CD14-positive monocyte (primary cell): ENCODE results near the gene PRRC2B. TPM values are rescaled to one million over a fixed set of nuclear protein-coding genes. Genes with fewer than 3 reads are reported as not detected.
A peak's percentile ranks its signal among the peaks of the same experiment; 100 is the strongest.

Experiments used
- DNase-seq, 3 donors: peaks; one replicate each; pipeline ENCODE4 v3.0.0-alpha.2; 2011 to 2022
- H2AFZ ChIP-seq: 2 replicates; pipeline ENCODE4 v1.6.0; 2012; ENCODE audit warnings: mild to moderate bottlenecking, low read depth, low read length, inconsistent platforms; ENCODE audit not compliant: insufficient read depth, poor library complexity, severe bottlenecking
- H3K27ac ChIP-seq, 2 donors: 1 replicate in 1 of 2; 2 replicates in 1 of 2; pipeline ENCODE4 v1.5.1; 2012 to 2013; ENCODE audit warnings: low read length in 2 of 2, control low read depth in 1 of 2, inconsistent platforms in 1 of 2, low read depth in 1 of 2, mild to moderate bottlenecking in 1 of 2
- H3K27me3 ChIP-seq, 2 donors: one replicate each; pipeline versions ENCODE4 v1.6.0 to v1.6.1; 2011 to 2013; ENCODE audit warnings: low read length in 2 of 2; ENCODE audit not compliant: control insufficient read depth in 2 of 2, insufficient read depth in 2 of 2
- H3K36me3 ChIP-seq, 2 donors: replicated peaks in 1 of 2; 1 replicate in 1 of 2; 2 replicates in 1 of 2; pipeline versions ENCODE4 v1.5.1 to v1.6.1; 2012 to 2013; ENCODE audit warnings: low read length in 2 of 2, control low read depth in 1 of 2, inconsistent platforms in 1 of 2, mild to moderate bottlenecking in 1 of 2; ENCODE audit not compliant: insufficient read depth in 2 of 2, control insufficient read depth in 1 of 2
- H3K4me1 ChIP-seq, 2 donors: 1 replicate in 1 of 2; 2 replicates in 1 of 2; pipeline versions ENCODE4 v1.5.1 to v1.6.1; 2012 to 2013; ENCODE audit warnings: low read length in 2 of 2, control low read depth in 1 of 2, inconsistent platforms in 1 of 2, mild to moderate bottlenecking in 1 of 2, moderate library complexity in 1 of 2; ENCODE audit not compliant: insufficient read depth in 2 of 2, control insufficient read depth in 1 of 2
- H3K4me2 ChIP-seq: replicated peaks from 2 replicates; pipeline ENCODE3; 2012; ENCODE audit warnings: low read length, moderate library complexity, mild to moderate bottlenecking; ENCODE audit not compliant: poor library complexity, severe bottlenecking; ENCODE audit errors: extremely low read depth
- H3K4me3 ChIP-seq, 3 experiments: fragments of 200-600 bp in 1 of 3; sonication (generic) in 1 of 3; replicated peaks in 1 of 3; 1 replicate in 2 of 3; 2 replicates in 1 of 3; pipeline ENCODE4 v1.5.1; 2011 to 2013; ENCODE audit warnings: low read length in 3 of 3, mild to moderate bottlenecking in 3 of 3, control low read depth in 2 of 3, low read depth in 2 of 3, inconsistent platforms in 1 of 3, moderate library complexity in 1 of 3
- H3K79me2 ChIP-seq: 2 replicates; pipeline ENCODE4 v1.6.0; 2012; ENCODE audit warnings: mild to moderate bottlenecking, control low read depth, inconsistent platforms, low read length, moderate library complexity; ENCODE audit not compliant: insufficient read depth
- H3K9ac ChIP-seq: 2 replicates; pipeline ENCODE4 v1.6.0; 2017; ENCODE audit warnings: low read length, mild to moderate bottlenecking; ENCODE audit not compliant: insufficient read depth, poor library complexity, severe bottlenecking
- H3K9me3 ChIP-seq, 2 donors: replicated peaks in 1 of 2; 1 replicate in 1 of 2; 2 replicates in 1 of 2; pipeline versions ENCODE4 v1.5.1 to v1.6.1; 2012 to 2013; ENCODE audit warnings: low read length in 2 of 2, control low read depth in 1 of 2; ENCODE audit not compliant: control insufficient read depth in 1 of 2, insufficient read depth in 1 of 2
- H4K20me1 ChIP-seq: 2 replicates; pipeline ENCODE4 v1.6.0; 2012; ENCODE audit warnings: mild to moderate bottlenecking, low read length, control low read depth, moderate library complexity; ENCODE audit not compliant: insufficient read depth
- H3K27ac Mint-ChIP-seq, 7 donors: one replicate each; pipeline ENCODE4 v1.8.0; 2020; ENCODE audit warnings: mild to moderate bottlenecking in 7 of 7, mixed read lengths in 7 of 7, moderate library complexity in 6 of 7, inconsistent platforms in 2 of 7
- H3K27me3 Mint-ChIP-seq, 3 donors: one replicate each; pipeline ENCODE4 v1.8.0; 2021 to 2022; ENCODE audit warnings: low read depth in 3 of 3, mild to moderate bottlenecking in 3 of 3, mixed read lengths in 3 of 3, moderate library complexity in 3 of 3, inconsistent platforms in 1 of 3
- H3K36me3 Mint-ChIP-seq, 2 donors: one replicate each; pipeline ENCODE4 v1.8.0; 2020; ENCODE audit warnings: mixed read lengths in 2 of 2, inconsistent platforms in 1 of 2, mild to moderate bottlenecking in 1 of 2
- H3K4me1 Mint-ChIP-seq: one replicate; pipeline ENCODE4 v1.8.0; 2020; ENCODE audit warnings: mild to moderate bottlenecking, mixed read lengths
- H3K4me3 Mint-ChIP-seq, 2 donors: one replicate each; pipeline ENCODE4 v1.8.0; 2020; ENCODE audit warnings: mild to moderate bottlenecking in 2 of 2, mixed read lengths in 2 of 2, moderate library complexity in 1 of 2
- H3K9me3 Mint-ChIP-seq, 7 donors: one replicate each; pipeline ENCODE4 v1.8.0; 2020 to 2022; ENCODE audit warnings: mixed read lengths in 7 of 7, mild to moderate bottlenecking in 6 of 7, moderate library complexity in 6 of 7, inconsistent platforms in 2 of 7
- WGBS: methylation state at CpG from one replicate; pipeline ENCODE4 v1.1.5; 2013; ENCODE audit warnings: missing lambda C conversion rate; ENCODE audit not compliant: insufficient coverage; 5-methylcytosine and 5-hydroxymethylcytosine counted together
- intact Hi-C, 2 donors: fragments of 100-400 bp; cut with micrococcal nuclease; formaldehyde crosslinking; loops; one replicate each; pipeline versions ENCODE4 v1.15.0 to v1.15.1; 2023
- polyA plus RNA-seq, 3 donors: library from polyadenylated mRNA; depleted of rRNA in 1 of 3; unstranded in 2 of 3; stranded (reverse) in 1 of 3; fragments of 300-500 nt in 2 of 3; fragments of >200 nt in 1 of 3; fragmentation: Illumina TruSeq in 2 of 3; gene quantifications; 1 replicate in 2 of 3; 2 replicates in 1 of 3; pipeline ENCODE4 v1.2.3, GENCODE V29; 2012 to 2021
- TF ChIP-seq, protein P1 (sequence below): fragments of 200-600 bp; IDR thresholded peaks from one replicate; pipeline ENCODE4 v1.8.0; 2022; ENCODE audit warnings: antibody characterized with exemption, mild to moderate bottlenecking

Gene PRRC2B
- polyA plus RNA-seq, 3 donors: 2.8 to 36.2 (median 8.6) TPM

DNA sequence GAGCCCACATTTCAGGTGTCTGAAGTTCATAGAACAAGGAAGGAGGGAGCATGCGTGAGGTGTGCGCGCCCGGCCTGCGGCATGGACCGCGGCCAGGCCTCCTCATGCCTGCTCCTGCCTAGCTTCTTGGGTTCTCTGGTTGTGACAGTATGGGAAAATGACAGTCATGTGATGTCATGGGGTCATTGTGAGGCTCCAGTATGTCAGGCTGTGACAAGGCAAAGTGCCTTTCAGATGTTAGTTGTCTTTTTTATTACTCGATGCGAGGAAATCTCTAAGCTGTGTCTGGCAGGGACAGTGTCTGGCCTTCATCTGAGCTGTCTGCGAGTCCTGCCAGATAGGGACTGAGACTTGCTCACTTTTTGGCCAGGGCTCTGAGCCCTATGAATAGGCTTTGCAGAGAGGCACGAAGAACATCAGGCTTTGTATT lies 123.9 kb downstream of the PRRC2B start:
- intact Hi-C loops: no loop called here
- Mint-ChIP-seq H3K4me3 (no peak overlapping the region), H3K27me3 (peaks cover 0 to 2% (median 0%) of the 10 kb centered on the region in 3 donors), H3K27ac (peak overlapping the region in 3 of 7 donors; percentile 2 to 76 (median 3)), H3K4me1 (no peaks in the 10 kb centered on the region), H3K9me3 (peaks cover 0 to 11% (median 4%) of the 10 kb centered on the region in 7 donors), H3K36me3 (peaks cover 45 to 72% of the 10 kb centered on the region in 2 donors)
- Histone ChIP-seq H3K27me3 (no peaks in the 10 kb centered on the region), H3K4me1 (no peaks in the 10 kb centered on the region), H4K20me1 (no peaks in the 10 kb centered on the region), H3K9ac (no peak overlapping the region), H3K79me2 (no peaks in the 10 kb centered on the region), H3K9me3 (peaks cover 26 to 30% of the 10 kb centered on the region in 2 donors), H2AFZ (no peak overlapping the region), H3K36me3 (peaks cover 50 to 60% of the 10 kb centered on the region in 2 donors), H3K4me3 (no peak overlapping the region), H3K4me2 (no peak overlapping the region), H3K27ac (no peak overlapping the region)
- TF ChIP-seq, protein P1, sequence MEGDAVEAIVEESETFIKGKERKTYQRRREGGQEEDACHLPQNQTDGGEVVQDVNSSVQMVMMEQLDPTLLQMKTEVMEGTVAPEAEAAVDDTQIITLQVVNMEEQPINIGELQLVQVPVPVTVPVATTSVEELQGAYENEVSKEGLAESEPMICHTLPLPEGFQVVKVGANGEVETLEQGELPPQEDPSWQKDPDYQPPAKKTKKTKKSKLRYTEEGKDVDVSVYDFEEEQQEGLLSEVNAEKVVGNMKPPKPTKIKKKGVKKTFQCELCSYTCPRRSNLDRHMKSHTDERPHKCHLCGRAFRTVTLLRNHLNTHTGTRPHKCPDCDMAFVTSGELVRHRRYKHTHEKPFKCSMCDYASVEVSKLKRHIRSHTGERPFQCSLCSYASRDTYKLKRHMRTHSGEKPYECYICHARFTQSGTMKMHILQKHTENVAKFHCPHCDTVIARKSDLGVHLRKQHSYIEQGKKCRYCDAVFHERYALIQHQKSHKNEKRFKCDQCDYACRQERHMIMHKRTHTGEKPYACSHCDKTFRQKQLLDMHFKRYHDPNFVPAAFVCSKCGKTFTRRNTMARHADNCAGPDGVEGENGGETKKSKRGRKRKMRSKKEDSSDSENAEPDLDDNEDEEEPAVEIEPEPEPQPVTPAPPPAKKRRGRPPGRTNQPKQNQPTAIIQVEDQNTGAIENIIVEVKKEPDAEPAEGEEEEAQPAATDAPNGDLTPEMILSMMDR: no peak
- WGBS: 94% methylated on average over 11 of the region's 11 CpGs
- DNase-seq: no peak

DNA sequence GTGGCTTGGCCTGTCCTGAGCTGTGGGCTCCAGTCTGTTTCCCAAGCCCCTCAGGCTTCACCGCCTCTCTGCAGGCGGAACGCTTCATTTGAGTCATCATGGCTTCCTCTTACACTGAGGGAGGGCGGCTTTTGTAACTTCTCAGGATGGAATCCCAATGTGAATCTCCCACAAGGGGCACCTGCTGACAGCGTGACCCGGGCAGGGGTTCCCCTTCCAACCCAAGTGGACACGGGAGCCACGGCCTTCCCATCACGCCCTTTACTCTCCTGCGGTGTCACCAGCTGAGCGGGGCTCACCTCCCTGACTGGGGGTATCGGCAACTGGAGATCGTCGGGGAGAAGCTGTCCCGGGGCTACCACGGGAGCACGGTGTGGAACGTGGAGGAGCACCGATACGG lies 124.7 kb downstream of the PRRC2B start:
- DNase-seq: no peak
- Histone ChIP-seq H3K4me1 (no peaks in the 10 kb centered on the region), H2AFZ (no peak overlapping the region), H3K27me3 (no peaks in the 10 kb centered on the region), H3K27ac (no peak overlapping the region), H3K36me3 (peaks cover 47 to 60% of the 10 kb centered on the region in 2 donors), H3K4me3 (no peak overlapping the region), H3K9ac (no peak overlapping the region), H3K79me2 (no peaks in the 10 kb centered on the region), H3K9me3 (peaks cover 26 to 30% of the 10 kb centered on the region in 2 donors), H4K20me1 (no peaks in the 10 kb centered on the region), H3K4me2 (no peak overlapping the region)
- intact Hi-C loops: no loop called here
- Mint-ChIP-seq H3K4me3 (no peak overlapping the region), H3K36me3 (peaks cover 44 to 70% of the 10 kb centered on the region in 2 donors), H3K4me1 (no peaks in the 10 kb centered on the region), H3K9me3 (peaks cover 0 to 11% (median 4%) of the 10 kb centered on the region in 7 donors), H3K27me3 (peaks cover 0 to 2% (median 1%) of the 10 kb centered on the region in 3 donors), H3K27ac (no peak overlapping the region)
- WGBS: 90% methylated on average over 20 of the region's 20 CpGs
- TF ChIP-seq, protein P1: no peak
